Panc1 (cell line): ENCODE measurements around the gene BABAM2. TPM values are rescaled to one million over a fixed set of nuclear protein-coding genes. Genes with fewer than 3 reads are reported as not detected.

Experiments used
- ATAC-seq: fragments of 200-7000 bp; cut with Tn5 transposase; 2 replicates; pipeline ENCODE4 v1.9.1; 2020; ENCODE audit warnings: mild to moderate bottlenecking, moderate library complexity
- BruUV-seq: library from RNA; stranded (reverse); fragments of 400-500 nt; replicated peaks from 2 replicates; lab custom pipeline; 2021; lab: Mats Ljungman, UMichigan
- CTCF ChIA-PET: fragments of 300-600 bp; sonication (Branson Sonifier 250); formaldehyde crosslinking; loops from one replicate; lab custom pipeline; 2022; ENCODE audit warnings: antibody characterized with exemption; lab: Charles Lee
- POLR2A ChIA-PET: fragments of 300-600 bp; sonication (Branson Sonifier 250); formaldehyde crosslinking; loops from one replicate; lab custom pipeline; 2022; ENCODE audit warnings: antibody characterized with exemption; lab: Charles Lee
- DNase-seq: peaks from one replicate; pipeline ENCODE4 v3.0.0-alpha.2; 2010; ENCODE audit warnings: low read depth, low spot score
- H3K27ac ChIP-seq: 2 replicates; pipeline ENCODE4 v1.5.1; 2011; ENCODE audit warnings: mild to moderate bottlenecking, low read length, inconsistent platforms
- H3K27me3 ChIP-seq: fragments of 200-500 bp; sonication (Bioruptor generic); 2 replicates; pipeline ENCODE4 v1.6.0; 2014; ENCODE audit warnings: low read length, inconsistent platforms; ENCODE audit not compliant: control insufficient read depth, insufficient read depth
- H3K36me3 ChIP-seq: fragments of 200-500 bp; sonication (Bioruptor generic); 2 replicates; pipeline ENCODE4 v1.5.1; 2014; ENCODE audit warnings: inconsistent platforms, mild to moderate bottlenecking, low read length, moderate library complexity; ENCODE audit not compliant: control insufficient read depth, insufficient read depth
- H3K4me1 ChIP-seq: 2 replicates; pipeline ENCODE4 v1.5.1; 2011; ENCODE audit warnings: inconsistent platforms, mild to moderate bottlenecking, low read length, moderate library complexity; ENCODE audit not compliant: control insufficient read depth, insufficient read depth
- H3K4me3 ChIP-seq, 2 experiments: 2 replicates each; pipeline ENCODE4 v1.5.1; 2011 to 2012; ENCODE audit warnings: low read depth in 2 of 2, low read length in 2 of 2, mild to moderate bottlenecking in 2 of 2, inconsistent platforms in 1 of 2, moderate library complexity in 1 of 2
- H3K9me3 ChIP-seq: fragments of 200-500 bp; sonication (Bioruptor generic); 2 replicates; pipeline ENCODE4 v1.5.1; 2014; ENCODE audit warnings: low read depth, mild to moderate bottlenecking, inconsistent platforms, low read length, moderate library complexity; ENCODE audit not compliant: control insufficient read depth, insufficient read depth
- POLR2AphosphoS5 ChIP-seq: IDR thresholded peaks from 2 replicates; pipeline ENCODE4 v1.6.1; 2012; ENCODE audit warnings: mild to moderate bottlenecking, low read depth, low read length, moderate library complexity
- REST ChIP-seq, 2 experiments: IDR thresholded peaks; 2 replicates each; pipeline ENCODE4 v1.6.1; 2011 to 2012; ENCODE audit warnings: low read depth in 2 of 2, control low read depth in 1 of 2, low read length in 1 of 2, mild to moderate bottlenecking in 1 of 2, moderate library complexity in 1 of 2; ENCODE audit not compliant: insufficient read depth in 1 of 2
- SIN3A ChIP-seq: IDR thresholded peaks from 2 replicates; pipeline ENCODE4 v1.6.1; 2012; ENCODE audit warnings: low read depth, mild to moderate bottlenecking, low read length, moderate library complexity, borderline replicate concordance; ENCODE audit not compliant: insufficient read depth
- TCF7L2 ChIP-seq: IDR thresholded peaks from 2 replicates; pipeline ENCODE4 v1.6.1; 2011; ENCODE audit warnings: mild to moderate bottlenecking, low read depth, low read length, inconsistent platforms
- in situ Hi-C: cut with HindIII; loops from 2 replicates; pipeline ENCODE4 v1.10.0; 2016; ENCODE audit warnings: low sequenced_read_pairs, low pct_unique_long_range_greater_than_20kb
- intact Hi-C: fragments of 100-400 bp; cut with micrococcal nuclease; formaldehyde crosslinking; loops from one replicate; pipeline ENCODE4 v1.10.0; 2022; ENCODE audit not compliant: unreplicated experiment
- total RNA-seq: library from RNA; stranded (reverse); gene quantifications from one replicate; pipeline ENCODE4 v1.2.1, GENCODE V29; 2021; ENCODE audit not compliant: unreplicated experiment
- TF ChIP-seq, protein P1 (sequence below): fragments of 450-650 bp; IDR thresholded peaks from 2 replicates; pipeline ENCODE4 v1.5.1; 2017; ENCODE audit warnings: mild to moderate bottlenecking

BABAM2 gene
- total RNA-seq, 1 experiment from 2014 or later = 31.2 TPM

- no peaks in the 10 kb centered on the region for H3K9me3 ChIP-seq
- ATAC-seq (no peak), DNase-seq (no peak)
- no peak overlapping the region for H3K27ac ChIP-seq
- POLR2A ChIA-PET = interaction anchor here (0.7 kb wide), 1 partner anchor 819 kb away, joined by 5 read pairs; no protein-coding TSS in a partner anchor
- TF ChIP-seq POLR2AphosphoS5 (no peak), REST (IDR thresholded peaks at IDR 0.05; ENCODE audit: insufficient read depth in 1 of 2, low read depth in 2 of 2, low read length in 1 of 2) (no peak), TCF7L2 (no peak), SIN3A (no peak)
- TF ChIP-seq, protein P1, sequence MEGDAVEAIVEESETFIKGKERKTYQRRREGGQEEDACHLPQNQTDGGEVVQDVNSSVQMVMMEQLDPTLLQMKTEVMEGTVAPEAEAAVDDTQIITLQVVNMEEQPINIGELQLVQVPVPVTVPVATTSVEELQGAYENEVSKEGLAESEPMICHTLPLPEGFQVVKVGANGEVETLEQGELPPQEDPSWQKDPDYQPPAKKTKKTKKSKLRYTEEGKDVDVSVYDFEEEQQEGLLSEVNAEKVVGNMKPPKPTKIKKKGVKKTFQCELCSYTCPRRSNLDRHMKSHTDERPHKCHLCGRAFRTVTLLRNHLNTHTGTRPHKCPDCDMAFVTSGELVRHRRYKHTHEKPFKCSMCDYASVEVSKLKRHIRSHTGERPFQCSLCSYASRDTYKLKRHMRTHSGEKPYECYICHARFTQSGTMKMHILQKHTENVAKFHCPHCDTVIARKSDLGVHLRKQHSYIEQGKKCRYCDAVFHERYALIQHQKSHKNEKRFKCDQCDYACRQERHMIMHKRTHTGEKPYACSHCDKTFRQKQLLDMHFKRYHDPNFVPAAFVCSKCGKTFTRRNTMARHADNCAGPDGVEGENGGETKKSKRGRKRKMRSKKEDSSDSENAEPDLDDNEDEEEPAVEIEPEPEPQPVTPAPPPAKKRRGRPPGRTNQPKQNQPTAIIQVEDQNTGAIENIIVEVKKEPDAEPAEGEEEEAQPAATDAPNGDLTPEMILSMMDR = no peak
- in situ Hi-C loops = no loop called here
- CTCF ChIA-PET = interaction anchor here (0.7 kb wide), 1 partner anchor 290 kb away, joined by 3 read pairs; no protein-coding TSS in a partner anchor
- BruUV-seq = no TSS peak
- no peaks in the 10 kb centered on the region for H3K27me3 ChIP-seq
- no peaks in the 10 kb centered on the region for H3K4me1 ChIP-seq
- intact Hi-C loops = no loop called here
- H3K4me3 ChIP-seq = no peak overlapping the region
- no peaks in the 10 kb centered on the region for H3K36me3 ChIP-seq
Observed at GRCh38 chr2:28374331-28374730, 483.8 kb downstream of the BABAM2 start.

- no peak for ATAC-seq
- TF ChIP-seq SIN3A = no peak
- TF ChIP-seq REST (IDR thresholded peaks at IDR 0.05; ENCODE audit: insufficient read depth in 1 of 2, low read depth in 2 of 2, low read length in 1 of 2) = no peak
- no peak for TF ChIP-seq POLR2AphosphoS5
- no peak for TF ChIP-seq TCF7L2
- TF ChIP-seq, protein P1 = no peak
- Histone ChIP-seq H3K27me3 (no peaks in the 10 kb centered on the region), H3K36me3 (no peaks in the 10 kb centered on the region), H3K4me1 (no peaks in the 10 kb centered on the region), H3K9me3 (no peaks in the 10 kb centered on the region), H3K4me3 (no peak overlapping the region), H3K27ac (no peak overlapping the region)
- no peak for DNase-seq
- ChIA-PET CTCF (no interaction called here), POLR2A (no interaction called here)
- in situ Hi-C loops (no loop called here), intact Hi-C loops (no loop called here)
- no TSS peak for BruUV-seq
Observed at GRCh38 chr2:28375236-28375635, 484.7 kb downstream of the BABAM2 start.
